Measurements from ENCODE around the gene RPL28.

The RPL28 gene

DNA sequence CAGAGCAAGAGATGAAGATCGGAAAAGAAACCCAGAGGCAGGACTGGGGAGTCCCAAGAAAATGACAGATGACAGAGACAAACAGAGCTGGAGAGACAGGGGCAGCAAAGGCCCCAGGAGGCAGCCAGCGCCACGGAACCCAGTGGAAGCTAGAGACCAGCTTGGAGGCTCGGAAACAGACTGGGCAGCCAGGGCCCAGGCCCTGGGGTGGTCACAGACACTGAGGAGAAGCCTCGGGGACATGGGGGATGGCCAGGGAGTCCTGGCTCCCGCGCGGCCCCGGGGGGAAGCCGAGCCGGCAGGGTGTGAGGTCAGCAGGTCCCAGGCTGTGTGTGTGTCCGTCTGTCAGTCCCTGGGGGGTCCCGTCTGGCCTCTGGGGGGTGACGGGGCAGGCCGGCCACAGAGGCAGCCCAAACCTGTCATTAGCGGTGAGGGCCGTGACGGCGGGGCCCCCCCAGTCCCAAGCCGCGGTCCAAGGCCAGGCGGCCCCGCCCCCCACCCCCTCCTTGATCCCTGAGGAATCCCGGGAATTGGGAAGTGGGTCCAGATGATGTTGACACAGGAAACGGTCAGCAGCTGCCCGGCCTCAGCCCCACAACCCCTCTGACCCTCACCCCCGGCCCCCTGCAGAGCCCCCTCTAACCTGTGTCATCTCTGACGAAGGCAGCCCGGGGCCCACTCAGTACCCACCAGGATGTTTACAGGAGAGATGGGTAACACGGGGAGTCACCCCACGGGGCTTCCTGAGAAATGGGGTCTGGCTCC is 11.6 kb upstream of the RPL28 start:
- no peak for DNase-seq

DNA sequence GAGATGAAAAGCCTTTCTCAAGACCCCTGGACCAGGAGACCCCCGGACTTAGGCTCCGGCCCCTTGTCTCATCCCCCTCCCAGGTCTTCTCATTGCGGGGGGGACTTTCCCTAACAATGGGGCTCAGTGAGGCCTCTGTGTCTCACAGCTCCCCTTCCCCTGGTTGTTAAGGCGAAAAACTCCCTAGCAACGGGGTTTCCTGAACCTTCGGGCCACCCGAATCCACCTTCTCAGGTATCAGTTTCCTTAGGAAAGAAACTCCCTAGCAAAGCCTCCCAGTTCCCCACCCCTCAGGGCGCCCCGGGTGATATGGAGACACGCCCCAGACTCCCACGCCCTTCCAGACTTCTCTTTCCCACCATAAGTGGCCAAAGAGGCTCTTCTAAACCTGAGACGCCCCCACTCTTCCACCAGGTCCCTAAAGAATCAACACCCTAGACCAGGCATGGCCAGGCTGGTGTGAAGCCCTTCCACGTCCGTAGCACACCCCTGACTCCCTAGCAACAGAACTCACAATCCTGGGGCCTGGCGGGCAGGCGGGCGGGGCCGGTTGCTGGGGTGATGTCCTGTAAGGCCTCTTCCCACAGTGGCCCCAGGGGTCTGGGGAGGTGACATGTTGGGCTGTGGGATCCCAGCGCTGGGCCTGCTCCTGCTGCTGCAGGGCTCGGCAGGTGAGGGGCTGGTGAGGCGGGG is 9.3 kb upstream of the RPL28 start, which contains the start of gene TMEM190:
Gene TMEM190, plus strand, starts transcription at position 586 of the 693 bp plus-strand sequence. Its CDS starts 28 bp downstream, at position 614.
- no peak for DNase-seq

DNA sequence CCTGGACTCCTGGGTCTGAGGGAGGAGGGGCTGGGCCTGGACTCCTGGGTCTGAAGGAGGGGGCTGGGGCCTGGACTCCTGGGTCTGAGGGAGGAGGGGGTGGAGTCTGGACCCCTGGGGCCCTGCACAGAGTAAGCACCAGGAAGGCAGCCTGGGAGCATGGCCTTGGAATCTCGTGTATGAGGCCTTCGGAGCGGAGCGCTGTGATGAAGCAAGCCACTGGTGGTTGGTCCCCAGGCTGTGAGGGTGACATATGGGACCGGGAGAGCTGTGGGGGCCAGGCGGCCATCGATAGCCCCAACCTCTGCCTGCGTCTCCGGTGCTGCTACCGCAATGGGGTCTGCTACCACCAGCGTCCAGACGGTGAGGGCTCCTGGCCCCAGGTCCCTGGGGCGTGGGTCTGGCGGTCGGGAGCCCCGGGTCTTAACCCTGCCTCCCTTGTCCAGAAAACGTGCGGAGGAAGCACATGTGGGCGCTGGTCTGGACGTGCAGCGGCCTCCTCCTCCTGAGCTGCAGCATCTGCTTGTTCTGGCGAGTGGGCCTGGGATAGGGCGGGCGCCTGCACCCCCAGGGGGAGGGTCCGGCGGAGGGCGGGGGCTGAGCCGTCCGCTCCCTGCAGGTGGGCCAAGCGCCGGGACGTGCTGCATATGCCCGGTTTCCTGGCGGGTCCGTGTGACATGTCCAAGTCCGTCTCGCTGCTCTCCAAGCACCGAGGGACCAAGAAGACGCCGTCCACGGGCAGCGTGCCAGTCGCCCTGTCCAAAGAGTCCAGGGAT is 8.2 kb upstream of the RPL28 start:
- no peak for DNase-seq

DNA sequence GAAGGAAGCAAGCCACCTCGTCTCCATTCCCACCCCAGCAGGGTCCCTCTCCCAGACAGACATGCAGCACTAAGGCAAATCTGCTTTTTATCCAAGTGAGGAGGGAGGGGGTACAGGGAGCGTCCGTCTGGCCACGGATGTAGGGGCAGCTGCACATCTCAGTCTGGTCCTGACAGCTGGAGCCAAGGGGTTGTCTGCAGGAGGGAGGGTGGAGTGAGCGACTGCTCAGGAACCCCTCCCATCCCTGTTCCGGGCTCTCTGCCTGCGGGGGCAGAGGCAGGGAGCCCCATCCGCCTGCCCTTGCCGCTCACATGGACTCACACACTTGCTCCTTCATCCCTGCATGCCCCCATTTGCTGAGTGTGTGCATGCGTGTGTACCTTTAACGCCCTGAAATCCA is 6.6 kb upstream of the RPL28 start:
- no peak for DNase-seq

DNA sequence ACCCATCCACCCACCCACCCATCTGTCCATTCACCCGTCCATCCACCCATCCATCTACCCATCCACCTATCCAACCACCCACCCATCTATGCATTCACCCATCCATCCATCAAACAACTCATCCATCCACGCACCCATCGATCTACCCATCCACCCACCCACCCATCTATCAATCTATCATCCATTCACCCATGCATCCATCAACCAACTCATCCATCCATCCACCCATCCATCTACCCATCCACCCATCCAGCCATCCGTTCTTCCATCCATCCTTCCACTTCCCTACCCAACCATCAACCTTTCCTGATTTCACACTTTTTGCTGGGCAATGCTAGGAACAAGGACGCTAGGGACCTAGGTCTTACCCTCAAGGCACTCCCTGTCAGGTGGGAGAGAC is 3.7 kb upstream of the RPL28 start:
- no peak for DNase-seq

DNA sequence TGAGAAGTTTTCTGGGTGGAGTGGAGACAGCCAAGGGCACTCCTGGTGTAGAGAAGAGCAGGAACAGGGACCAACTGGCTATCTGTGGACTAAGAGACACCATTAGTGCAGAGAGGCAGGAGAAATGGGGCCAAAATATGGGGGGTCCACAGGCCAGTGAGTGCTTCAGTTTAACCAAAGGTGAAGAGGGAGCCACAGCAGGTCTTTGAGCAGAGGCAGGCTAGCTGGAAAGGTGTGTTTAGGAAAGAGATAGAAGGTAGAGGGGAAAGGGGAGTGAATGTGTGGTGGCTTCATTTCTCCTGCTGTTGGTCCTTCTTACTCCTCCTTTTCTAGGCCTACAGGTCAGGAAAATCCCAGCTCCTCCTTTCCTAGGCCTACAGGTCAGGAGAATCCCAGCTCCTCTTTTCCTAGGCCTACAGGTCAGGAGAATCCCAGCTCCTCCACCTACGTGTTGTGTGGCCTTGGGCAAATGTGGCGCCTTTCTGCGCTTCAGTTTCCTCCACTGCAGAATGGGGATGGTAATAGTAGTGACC is 3.1 kb upstream of the RPL28 start:
- no peak for DNase-seq

DNA sequence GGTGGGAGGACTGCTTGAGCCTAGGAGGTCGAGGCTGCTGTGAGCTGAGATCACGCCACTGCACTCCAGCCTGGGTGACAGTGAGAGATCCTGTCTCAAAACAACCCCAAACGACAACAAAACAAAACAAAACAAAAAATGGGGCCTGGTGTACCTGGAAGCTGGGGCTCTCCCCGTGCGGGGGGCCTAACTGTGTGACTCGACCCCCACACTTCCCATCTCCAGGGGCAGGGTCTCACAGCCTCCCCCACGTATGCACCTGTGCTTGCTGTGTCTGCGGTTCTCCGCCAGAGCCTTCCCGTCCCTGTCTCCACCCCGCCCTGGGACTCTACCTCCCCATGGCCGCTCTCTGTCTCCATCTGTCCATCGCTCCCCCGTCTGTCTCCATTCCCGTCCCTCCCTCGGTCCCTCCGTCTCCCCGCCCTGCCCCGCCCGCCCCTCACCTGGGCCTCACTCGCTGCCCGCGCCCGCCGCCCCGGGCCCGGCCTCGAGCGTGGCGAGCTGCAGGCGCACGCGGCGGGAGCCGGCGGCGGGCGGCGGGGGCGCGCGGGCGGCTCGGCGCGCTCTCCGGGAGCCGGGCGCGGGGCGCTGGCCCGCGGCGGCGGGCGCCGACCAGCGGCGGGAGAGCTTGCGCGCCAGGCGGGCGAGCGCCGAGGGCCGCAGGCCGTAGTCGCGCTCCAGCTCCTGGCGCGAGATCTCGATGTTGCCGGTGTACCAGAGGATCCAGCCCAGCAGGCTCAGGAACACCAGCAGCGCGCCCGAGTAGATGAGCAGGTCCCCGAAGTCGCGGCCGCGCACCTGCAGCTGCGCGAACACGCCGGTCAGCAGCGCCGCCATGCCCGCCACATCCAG is 2.2 kb upstream of the RPL28 start:
- no peak for DNase-seq

DNA sequence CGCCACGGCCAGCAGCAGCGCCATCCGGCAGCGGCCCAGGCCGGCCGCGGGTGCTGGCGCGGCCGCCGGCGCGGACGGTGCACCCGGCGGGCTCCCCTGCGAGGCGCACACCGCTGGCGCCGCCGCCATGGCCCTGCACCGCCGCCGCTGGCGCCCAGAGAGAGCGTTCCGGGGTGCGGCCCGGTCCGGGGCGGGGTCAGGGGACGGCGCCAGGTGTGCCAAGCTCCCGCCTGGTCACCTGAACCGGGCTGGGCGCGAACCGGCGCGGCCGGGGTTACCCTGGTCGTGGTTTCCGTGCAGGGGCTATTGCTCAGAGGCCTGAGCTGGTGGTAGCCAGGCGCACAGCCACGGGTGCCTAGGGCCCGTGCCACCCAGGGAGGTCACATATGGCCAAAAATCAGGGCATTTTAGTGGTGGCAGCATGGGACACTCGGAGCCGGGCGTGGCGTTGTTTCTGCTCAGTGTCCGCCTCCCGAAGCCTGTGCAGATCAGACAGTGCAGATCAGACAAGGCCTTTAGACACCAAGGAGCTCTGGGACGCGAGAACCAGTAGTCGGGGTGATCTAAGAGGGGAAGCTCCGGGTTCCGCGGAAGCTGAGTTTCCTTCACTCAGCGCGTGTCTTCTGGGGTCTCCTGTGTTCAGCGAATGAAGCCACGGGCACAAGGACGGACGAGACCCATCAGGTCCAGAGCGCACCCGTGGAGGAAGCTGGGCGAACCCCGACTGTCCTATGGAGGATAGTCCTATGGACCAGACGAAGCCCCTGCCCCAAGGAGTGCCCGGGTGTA is 1.4 kb upstream of the RPL28 start, which contains the start of gene TMEM238:
Gene TMEM238, minus strand, starts transcription at position 162 of the 789 bp plus-strand sequence. Its CDS starts 33 bp downstream, at position 129.
- no peak for DNase-seq

DNA sequence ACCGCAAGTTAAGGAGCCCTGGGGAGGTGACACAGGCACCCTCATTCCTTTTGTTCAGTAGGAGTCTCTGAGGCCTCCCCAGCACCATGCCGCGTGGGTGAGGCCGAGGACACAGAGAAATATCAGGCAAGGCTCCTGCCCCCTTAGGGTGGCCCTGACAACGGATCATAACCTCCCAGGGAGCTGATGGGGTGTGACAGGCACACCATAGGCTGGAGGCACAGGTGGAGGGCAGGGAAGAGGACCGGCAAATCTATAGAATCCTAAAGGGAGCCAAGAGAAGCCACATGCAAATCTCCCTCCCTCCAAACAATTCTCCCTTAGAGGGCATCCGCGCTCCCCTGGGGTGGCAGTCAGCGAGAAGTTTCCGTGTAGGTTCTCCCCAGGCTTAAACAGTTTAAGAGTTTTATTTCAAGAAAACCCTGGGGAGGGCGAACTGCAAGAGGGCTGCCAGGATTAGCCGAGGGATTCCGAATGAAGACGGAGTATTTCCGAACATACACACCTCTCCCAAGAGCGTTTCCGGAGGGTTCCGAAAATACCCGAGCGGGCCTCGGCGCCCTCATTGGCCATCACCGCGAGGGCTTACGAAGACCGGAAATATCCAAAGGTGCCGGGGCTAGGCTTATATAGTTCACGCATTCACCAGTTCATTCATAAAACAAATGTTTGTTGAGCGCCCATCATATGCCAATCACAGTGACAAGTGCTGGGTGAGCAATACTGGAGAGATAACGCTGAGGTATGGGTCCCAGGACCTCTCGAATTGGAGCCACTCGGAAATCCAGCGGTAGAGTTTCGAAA is 610 bp upstream of the RPL28 start:
- DNase-seq = no peak

DNA sequence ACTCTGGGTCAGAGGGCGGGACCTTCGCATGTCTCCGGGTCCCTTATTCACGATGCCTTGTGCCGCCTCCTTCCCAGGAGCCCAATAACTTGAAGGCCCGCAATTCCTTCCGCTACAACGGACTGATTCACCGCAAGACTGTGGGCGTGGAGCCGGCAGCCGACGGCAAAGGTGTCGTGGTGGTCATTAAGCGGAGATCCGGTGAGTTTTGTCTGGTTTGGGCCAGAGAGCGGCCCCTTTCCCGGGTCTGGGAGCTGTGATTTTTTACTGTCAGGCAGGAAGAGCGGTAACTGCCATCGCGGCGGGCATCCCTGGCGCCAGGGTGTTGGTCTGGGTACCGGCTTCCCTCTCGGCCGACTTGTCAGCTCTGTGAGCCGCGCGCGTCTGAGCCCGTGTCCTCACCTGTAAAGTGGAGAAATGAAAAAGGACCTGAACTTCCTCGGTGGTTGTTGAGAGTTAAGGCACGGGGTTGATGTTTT is 800 bp downstream of the RPL28 start:
- DNase-seq = no peak

DNA sequence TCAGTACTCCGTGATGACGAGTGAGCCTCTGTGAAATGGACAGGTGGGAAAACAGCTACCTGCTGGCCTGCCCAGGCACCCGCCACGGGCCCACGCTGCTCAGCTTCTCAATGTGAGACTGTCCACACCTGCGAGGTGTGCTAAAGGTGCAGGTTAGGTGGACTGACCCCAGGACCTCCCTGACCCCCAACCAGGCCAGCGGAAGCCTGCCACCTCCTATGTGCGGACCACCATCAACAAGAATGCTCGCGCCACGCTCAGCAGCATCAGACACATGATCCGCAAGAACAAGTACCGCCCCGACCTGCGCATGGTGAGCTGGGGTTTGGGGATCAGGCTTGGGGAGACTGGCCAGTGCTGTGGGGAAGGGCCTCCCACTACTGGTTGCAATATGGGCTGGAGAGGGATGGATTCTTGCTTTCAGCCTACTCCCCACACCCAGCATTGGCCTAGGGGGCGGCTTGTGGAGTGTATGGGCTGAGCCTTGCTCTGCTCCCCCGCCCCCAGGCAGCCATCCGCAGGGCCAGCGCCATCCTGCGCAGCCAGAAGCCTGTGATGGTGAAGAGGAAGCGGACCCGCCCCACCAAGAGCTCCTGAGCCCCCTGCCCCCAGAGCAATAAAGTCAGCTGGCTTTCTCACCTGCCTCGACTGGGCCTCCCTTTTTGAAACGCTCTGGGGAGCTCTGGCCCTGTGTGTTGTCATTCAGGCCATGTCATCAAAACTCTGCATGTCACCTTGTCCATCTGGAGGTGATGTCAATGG is 2.2 kb downstream of the RPL28 start:
- DNase-seq = no peak

DNA sequence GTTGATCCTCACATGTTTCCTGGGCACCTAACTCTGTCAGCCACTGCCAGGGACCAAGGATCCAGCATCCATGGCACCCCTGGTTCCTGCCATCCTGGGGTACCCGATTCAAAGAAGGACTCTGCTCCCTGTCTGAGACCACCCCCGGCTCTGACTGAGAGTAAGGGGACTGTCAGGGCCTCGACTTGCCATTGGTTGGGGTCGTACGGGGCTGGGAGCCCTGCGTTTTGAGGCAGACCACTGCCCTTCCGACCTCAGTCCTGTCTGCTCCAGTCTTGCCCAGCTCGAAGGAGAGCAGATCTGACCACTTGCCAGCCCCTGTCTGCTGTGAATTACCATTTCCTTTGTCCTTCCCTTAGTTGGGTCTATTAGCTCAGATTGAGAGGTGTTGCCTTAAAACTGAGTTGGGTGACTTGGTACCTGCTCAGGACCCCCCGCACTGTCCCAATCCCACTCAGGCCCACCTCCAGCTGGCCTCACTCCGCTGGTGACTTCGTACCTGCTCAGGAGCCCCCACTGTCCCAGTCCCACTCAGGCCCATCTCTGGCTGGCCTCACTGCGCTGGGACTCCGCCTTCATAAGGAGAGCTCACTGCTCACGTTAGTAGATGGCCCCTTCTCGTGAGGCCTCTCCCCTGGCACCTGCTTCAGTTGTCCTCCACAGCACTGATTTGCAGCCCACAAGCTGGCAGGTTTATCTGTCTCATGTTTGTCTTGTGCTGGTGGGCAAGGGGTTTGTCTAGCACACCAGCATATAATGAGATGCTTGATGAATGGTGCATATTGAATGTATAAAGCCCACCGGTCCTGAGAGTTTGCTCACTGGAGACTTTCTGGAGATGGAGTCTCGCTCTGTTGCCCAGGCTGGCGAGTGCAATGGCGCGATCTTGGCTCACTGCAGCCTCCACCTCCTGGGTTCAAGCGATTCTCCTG is 3.9 kb downstream of the RPL28 start:
- DNase-seq = no peak

DNA sequence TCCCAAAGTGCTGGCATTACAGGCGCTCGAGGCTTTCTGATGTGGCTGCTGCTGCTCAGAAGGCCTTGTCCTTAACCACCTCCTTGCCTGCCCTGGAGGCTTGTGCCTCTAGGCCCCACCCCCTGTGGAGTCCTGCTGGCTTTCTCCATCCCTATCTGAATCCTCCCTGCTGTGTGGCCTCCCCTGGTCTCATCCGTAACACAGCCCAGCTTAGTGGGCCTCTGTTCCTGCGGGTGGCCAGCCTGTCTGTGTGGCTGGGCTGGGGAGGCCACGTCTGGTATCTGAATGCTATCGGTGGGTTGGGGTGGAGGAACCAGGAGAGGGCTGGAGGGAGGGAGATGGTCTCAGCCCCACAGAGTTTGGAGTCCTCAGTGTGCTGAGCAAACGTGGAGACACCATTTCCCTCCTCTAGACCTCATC is 4.7 kb downstream of the RPL28 start:
- DNase-seq = no peak

DNA sequence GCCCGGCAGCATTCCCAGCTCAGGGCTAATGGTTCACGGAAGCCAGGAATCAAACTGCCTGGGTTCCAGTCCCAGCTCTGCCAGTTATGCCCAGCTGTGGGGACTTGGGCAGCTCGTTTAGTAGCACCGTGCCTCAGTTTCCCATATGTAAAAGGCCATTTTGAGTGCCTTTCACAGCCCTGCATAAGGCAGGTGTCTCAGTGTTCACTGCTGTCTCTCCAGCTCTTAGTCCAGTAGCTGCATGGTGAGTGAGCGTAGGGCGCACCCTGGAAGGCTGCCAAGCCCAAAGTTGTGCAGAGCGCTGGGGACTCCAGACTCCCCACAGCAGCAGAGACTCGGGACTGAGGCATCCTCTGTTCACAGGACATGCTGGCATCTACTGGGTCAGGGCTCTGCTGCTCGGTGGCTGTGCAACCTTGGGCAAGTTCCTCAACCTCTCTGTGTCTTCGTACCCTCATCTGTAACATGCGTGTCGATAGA is 5.5 kb downstream of the RPL28 start:
- no peak for DNase-seq

DNA sequence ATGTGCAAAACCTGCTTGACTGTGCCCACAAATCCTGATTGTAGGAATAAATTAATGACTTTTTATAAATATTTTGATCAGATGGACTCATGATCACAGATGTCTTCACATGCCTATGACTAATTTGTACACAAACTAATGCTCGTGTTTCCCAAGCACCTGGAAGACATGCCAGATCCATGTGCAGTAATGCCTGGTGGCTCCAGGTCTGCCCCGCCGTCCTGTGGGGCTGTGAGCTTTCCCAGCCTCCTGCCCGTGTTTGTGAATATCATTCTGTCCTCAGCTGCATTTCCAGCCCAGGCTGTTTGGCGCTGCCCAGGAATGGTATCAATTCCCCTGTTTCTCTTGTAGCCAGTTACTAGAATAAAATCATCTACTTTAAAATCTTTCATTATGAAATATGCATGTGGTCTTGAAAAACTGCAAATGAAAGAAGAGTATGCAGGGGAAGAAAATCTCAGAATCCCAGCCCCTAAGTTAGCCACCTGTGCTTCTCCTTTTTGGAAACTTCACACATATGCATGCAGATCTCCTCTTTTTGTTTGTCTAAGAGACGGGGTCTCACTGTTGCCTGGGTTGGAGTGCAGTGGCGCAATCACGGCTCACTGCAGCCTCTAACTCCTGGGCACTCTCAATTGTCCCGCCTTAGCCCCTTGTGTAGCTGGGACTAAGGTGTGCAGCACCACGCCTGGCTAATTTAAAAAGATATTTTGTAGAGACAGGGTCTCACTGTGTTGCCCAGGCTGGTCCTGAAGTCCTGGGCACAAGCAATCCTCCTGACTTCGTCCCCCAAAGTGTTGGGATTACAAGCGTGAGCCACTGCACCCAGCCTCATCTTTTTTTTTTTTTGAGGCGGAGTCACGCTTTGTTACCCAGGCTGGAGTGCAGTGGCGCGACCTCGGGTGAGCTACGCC is 6.2 kb downstream of the RPL28 start:
- DNase-seq = no peak

DNA sequence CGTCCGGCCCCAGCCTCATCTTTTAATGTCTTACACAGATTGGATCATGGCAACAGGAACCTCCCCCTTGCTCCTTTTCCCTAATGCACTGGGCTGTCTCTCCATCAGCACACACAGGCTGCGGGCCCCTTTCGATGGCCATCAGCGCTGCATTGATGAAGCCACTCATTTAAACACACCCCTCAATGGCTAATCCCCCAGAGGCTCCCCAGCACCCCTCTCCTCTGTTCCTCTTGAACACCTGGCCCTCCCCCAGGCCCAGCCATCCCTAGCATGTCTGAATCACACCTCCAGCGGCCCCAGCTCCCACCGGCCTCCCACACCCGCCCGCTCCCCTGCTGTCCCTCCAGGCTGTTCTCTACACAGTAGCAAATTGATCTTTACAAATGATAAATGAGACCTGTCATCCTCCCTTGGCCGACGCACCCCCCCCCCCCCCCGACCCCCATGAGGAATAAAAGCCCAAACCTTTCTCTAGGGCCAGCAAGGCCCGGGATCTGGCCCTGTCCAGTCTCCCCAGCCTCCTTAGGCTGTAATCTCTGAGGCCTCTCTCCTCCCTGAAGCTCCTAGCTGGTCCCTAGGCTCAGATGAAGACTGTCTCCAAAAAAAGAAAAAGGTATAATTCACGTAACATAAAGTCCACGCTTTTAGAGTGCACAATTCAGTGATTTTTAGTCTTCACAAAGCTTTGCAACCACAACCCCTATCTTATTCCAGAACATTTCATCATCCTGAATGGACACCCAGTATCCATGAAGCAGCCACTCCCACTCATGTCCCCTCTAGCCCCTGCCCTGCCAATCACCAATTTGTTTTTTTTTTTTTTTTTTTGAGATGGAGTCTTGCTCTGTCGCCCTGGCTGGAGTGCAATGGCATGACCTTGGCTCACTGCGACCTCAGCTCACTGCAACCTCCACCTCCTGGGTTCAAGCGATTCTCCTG is 7.4 kb downstream of the RPL28 start:
- no peak for DNase-seq
